ENCODE measurements around the gene ADORA2A.

DNA sequence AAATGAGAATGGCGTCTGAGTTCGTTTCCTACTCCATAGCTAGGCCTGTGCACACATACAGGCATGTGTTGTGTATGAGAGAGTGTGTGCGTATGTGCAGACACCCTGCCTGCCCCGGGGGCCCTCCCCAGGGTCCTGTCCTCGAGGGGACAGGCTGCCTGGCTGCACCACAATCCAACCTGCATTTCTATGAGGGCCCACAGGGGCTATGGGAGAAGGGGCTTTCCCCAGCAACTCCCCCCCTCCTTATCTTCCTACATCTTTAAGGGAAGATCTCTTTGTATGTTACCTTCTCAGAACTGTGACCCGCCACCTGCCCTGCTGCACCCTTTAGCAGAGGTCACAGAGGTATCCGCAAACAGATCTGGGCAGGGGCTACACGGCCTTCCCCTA is 14.9 kb downstream of the ADORA2A start:
- TF ChIP-seq, protein P1, sequence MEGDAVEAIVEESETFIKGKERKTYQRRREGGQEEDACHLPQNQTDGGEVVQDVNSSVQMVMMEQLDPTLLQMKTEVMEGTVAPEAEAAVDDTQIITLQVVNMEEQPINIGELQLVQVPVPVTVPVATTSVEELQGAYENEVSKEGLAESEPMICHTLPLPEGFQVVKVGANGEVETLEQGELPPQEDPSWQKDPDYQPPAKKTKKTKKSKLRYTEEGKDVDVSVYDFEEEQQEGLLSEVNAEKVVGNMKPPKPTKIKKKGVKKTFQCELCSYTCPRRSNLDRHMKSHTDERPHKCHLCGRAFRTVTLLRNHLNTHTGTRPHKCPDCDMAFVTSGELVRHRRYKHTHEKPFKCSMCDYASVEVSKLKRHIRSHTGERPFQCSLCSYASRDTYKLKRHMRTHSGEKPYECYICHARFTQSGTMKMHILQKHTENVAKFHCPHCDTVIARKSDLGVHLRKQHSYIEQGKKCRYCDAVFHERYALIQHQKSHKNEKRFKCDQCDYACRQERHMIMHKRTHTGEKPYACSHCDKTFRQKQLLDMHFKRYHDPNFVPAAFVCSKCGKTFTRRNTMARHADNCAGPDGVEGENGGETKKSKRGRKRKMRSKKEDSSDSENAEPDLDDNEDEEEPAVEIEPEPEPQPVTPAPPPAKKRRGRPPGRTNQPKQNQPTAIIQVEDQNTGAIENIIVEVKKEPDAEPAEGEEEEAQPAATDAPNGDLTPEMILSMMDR (IDR thresholded peaks at IDR 0.05) = no peak
- TF ChIP-seq EP300 (IDR thresholded peaks at IDR 0.05) = no peak

All from ovary (tissue), 3 donors.